Activated CD4-positive, CD25-positive, alpha-beta regulatory T cell treated with anti-CD3 and anti-CD28 coated beads, Interleukin-2, amount 50 U/mL, for 72 hours (primary cell): ENCODE measurements around the gene ATP11A.

Experiments
- DNase-seq: peaks from one replicate; pipeline ENCODE4 v3.0.0; 2021

The ATP11A gene

GRCh38 chr13:112711528-112712265 lies 21.9 kb downstream of the ATP11A start:
- DNase-seq = no peak

DNA sequence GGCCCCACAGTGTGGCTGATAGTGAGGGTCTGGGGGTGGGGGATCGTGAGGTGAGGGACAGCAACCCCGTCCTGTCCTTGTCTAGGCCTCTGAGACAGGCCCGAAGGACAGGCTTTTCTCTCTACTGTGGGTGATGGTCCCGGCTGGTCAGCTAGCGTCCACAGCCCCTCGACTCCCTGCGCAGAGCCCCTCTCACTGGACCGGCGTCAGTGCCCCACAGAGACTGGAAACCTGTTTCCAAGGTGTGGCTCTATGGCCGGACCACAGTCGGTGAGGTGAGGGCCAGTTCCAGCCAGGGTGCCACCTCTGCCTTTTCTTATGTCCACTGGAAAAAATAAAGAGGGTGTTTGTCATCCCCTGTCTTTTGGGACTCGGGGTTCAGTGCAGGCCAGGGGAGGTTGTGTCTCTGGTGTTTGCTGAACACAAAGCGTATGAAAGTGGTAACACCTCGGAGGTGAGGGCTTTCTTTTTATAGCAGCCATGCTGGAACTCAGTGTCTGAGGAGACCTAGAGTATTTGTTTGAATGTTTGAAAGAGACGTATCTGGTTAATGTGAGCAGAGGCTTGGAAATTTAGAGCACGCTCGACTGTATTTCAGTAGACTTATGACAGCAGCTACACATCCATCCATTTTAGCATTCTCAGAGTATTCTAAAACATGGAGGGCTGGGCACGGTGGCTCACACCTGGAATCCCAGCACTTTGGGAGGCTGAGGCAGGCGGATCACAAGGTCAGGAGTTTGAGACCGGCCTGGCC lies 22.8 kb downstream of the ATP11A start:
- no peak for DNase-seq

GRCh38 chr13:112713517-112714253 lies 23.8 kb downstream of the ATP11A start:
- no peak for DNase-seq

GRCh38 chr13:112714376-112715174 lies 24.7 kb downstream of the ATP11A start:
- no peak for DNase-seq

- no peak for DNase-seq
These were observed 25.4 kb downstream of the ATP11A start for GRCh38 chr13:112715210-112715609.

GRCh38 chr13:112715715-112716460 lies 26.1 kb downstream of the ATP11A start:
- DNase-seq = no peak

GRCh38 chr13:112716461-112716820 lies 26.6 kb downstream of the ATP11A start:
- DNase-seq = no peak

GRCh38 chr13:112716841-112717520 lies 27.1 kb downstream of the ATP11A start:
- DNase-seq = no peak

DNA sequence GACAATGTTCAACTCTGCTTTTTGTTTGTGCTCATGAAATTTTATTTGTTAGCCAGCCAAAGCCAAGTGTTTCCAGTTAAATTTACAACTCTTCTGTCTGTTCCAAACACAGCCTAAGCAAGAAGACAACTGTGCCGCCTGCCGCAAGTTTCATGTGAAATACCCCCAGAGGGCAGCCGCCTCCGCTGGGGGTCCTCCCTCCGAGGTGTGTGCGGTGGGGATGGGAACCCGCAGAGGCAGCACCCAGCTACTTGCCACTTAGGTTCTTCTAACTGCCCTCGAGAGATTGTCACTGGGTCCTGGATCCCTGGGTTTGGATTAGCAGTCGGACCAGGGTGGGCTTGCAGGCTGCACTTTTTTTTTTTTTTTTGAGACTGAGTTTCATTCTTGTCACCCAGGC lies 28.5 kb downstream of the ATP11A start:
- DNase-seq = no peak

GRCh38 chr13:112719016-112719415 lies 29.2 kb downstream of the ATP11A start:
- DNase-seq = no peak

- DNase-seq = no peak
These were observed 29.7 kb downstream of the ATP11A start for GRCh38 chr13:112719556-112719955.

GRCh38 chr13:112720251-112720650 lies 30.4 kb downstream of the ATP11A start:
- no peak for DNase-seq

DNA sequence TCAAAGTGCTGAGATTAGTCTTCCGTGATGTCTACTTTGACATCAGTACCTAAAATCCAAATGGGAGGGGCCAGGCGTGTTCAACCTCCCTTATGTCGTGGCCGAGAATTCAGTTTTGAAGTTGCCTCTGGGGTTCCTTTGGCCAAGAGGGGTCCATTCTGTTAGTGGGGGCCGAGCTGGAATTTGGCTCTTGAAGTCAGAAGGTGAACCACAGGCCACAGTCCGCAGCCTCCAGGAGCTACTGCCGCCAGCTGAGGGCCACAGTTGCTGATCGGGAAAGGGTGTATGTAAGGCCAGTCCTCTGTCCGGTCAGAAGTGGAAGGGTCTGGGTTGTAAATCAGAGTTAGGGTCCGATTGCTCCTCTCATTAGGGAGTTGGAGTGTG lies 31.0 kb downstream of the ATP11A start:
- DNase-seq = no peak

DNA sequence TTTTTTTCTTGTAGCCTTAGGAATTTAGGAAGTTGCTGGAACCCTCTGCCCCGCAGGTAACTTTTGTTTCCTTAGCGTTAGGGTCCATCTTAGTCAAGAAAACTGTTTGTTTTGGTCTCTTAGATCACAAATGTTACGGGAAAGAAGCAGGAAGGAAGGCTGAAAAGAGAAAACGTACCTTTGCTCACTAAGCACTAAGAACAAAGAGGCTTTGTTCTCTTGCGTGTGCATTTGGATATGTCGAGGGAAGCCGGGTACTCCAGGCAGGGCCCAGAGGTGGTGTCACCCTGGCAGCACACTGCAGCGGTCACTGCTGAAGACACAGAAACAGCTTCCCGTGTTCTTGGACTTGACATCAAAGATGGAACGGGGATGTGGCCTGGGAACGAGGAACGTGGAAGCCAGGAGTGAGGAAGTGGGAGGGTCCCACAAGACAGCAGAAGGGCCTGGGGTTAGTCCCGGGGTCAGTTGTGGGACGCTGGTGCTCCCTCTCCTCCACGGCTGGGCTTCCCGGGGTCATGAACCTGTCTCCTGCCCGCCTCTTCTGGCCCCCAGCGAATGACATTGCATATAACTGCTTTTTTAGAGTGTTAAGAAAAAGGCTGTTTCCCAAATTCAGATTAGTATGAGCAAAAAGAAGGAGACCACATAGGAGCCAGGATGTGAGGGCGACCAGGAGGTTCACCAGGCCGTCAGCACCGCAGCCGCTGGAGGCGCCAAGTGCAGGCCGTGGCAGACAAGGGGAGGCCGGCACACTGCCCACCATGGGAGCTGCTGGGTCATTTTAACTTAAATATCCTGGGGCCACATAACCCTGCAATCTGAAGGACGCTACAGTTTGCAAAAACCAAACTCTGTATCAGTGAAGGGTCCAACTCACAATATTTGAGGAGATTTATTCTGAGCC lies 31.6 kb downstream of the ATP11A start:
- DNase-seq = no peak

DNA sequence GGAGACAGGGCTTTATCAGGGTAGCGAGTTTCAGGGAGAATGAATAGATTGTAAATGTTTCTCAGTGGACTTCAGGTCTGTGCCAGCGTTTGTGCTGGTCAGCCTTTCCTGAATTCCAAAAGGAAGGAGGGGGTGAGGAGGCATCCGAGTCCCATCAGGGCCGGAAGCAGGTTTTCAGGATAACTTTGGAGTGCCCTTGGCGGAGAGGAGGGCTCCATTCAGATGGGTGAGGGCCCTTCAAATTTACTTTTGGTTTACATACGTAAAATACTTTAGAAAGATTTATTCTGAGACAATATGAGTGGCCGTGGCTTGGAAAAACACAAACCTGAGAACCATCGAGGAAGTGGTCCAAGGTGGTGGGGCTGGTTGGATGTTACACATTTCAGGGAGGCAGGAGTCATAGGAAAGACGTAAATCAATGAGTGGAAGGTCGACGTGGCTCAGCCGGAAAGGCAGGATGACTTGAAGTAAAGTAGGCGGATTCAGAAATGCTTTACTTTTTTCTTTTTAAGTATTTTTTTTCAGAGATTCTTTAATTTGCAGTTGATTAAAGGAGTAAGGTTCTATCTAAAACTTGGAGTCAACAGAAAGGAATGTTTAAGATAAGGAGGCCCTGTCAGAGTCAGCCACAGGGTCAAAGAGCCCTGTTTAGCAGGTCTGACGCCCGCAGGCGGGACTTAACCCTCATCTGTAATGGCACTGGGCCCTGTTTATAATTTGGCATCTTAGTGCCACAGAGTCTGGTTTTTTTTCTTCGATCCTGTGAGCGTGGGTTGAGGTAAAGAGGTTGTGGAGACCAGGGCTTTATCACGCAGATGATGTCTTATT lies 32.8 kb downstream of the ATP11A start:
- DNase-seq = no peak

DNA sequence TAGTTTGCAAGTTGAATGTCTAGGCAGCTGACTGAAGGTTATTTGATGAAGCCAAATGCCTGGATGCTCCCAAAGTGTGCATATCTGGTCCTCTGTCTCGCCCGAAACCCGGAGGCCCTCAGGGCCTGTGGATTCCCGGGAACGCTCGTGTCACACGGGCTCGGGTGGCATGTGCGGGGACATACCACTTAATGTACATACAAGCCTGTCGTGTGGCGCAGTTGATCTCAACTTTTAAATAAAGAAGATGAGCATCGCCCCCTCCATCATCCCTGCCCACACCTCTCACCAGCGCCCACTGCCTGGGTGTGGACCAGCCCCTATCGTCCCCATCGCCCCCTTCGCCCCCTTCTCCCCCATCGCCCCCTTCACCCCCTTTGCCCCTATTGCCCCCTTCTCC lies 33.9 kb downstream of the ATP11A start:
- DNase-seq = no peak

GRCh38 chr13:112724788-112725345 lies 35.0 kb downstream of the ATP11A start:
- no peak for DNase-seq

- DNase-seq = no peak
These were observed 35.6 kb downstream of the ATP11A start for GRCh38 chr13:112725346-112726015.
